ENCODE data around the gene NUP50.

The NUP50 gene

GRCh38 chr22:45171830-45172229, 8.1 kb downstream of the NUP50 start:
- Histone ChIP-seq H3K36me3 (replicated peaks) (peaks cover 51% of the 10 kb centered on the region), H3K27ac (no peak overlapping the region), H3K4me3 (ENCODE audit: low read depth, low read length) (no peak overlapping the region), H3K27me3 (replicated peaks) (no peaks in the 10 kb centered on the region)
- no peak for DNase-seq
- in situ Hi-C loops (cut with HindIII; ENCODE audit: low pct_ligation_motif_present, low sequenced_read_pairs): no loop called here
- TF ChIP-seq CTCF (IDR thresholded peaks at IDR 0.05; ENCODE audit: low read depth, low read length, missing control alignments): peak; percentile 26

GRCh38 chr22:45172881-45173585, 9.3 kb downstream of the NUP50 start:
- Histone ChIP-seq H3K27me3 (replicated peaks) (no peaks in the 10 kb centered on the region), H3K36me3 (replicated peaks) (peaks cover 55% of the 10 kb centered on the region), H3K27ac (no peak overlapping the region), H3K4me3 (ENCODE audit: low read depth, low read length) (no peak overlapping the region)
- no peak for DNase-seq
- TF ChIP-seq CTCF (IDR thresholded peaks at IDR 0.05; ENCODE audit: low read depth, low read length, missing control alignments): no peak
- in situ Hi-C loops (cut with HindIII; ENCODE audit: low pct_ligation_motif_present, low sequenced_read_pairs): no loop called here

- peaks cover 53% of the 10 kb centered on the region for H3K36me3 ChIP-seq (replicated peaks)
- no peaks in the 10 kb centered on the region for H3K27me3 ChIP-seq (replicated peaks)
- no peak overlapping the region for H3K4me3 ChIP-seq (ENCODE audit: low read depth, low read length)
- in situ Hi-C loops (cut with HindIII; ENCODE audit: low pct_ligation_motif_present, low sequenced_read_pairs): no loop called here
- DNase-seq: no peak
- H3K27ac ChIP-seq: no peak overlapping the region
- no peak for TF ChIP-seq CTCF (IDR thresholded peaks at IDR 0.05; ENCODE audit: low read depth, low read length, missing control alignments)
These were observed 15.7 kb downstream of the NUP50 start for GRCh38 chr22:45179276-45180049.

GRCh38 chr22:45180146-45180679, 16.5 kb downstream of the NUP50 start:
- DNase-seq: no peak
- in situ Hi-C loops (cut with HindIII; ENCODE audit: low pct_ligation_motif_present, low sequenced_read_pairs): no loop called here
- H3K27me3 ChIP-seq (replicated peaks): no peaks in the 10 kb centered on the region
- no peak overlapping the region for H3K27ac ChIP-seq
- no peak for TF ChIP-seq CTCF (IDR thresholded peaks at IDR 0.05; ENCODE audit: low read depth, low read length, missing control alignments)
- no peak overlapping the region for H3K4me3 ChIP-seq (ENCODE audit: low read depth, low read length)
- peaks cover 51% of the 10 kb centered on the region for H3K36me3 ChIP-seq (replicated peaks)

- peaks cover 49% of the 10 kb centered on the region for H3K36me3 ChIP-seq (replicated peaks)
- TF ChIP-seq CTCF (IDR thresholded peaks at IDR 0.05; ENCODE audit: low read depth, low read length, missing control alignments): no peak
- no peak overlapping the region for H3K4me3 ChIP-seq (ENCODE audit: low read depth, low read length)
- no peak overlapping the region for H3K27ac ChIP-seq
- H3K27me3 ChIP-seq (replicated peaks): no peaks in the 10 kb centered on the region
- in situ Hi-C loops (cut with HindIII; ENCODE audit: low pct_ligation_motif_present, low sequenced_read_pairs): no loop called here
- no peak for DNase-seq
These were observed 17.5 kb downstream of the NUP50 start for GRCh38 chr22:45181240-45181639.

All from brain microvascular endothelial cell (primary cell).